ENCODE results near the gene NOS1AP. TPM values are rescaled to one million over a fixed set of nuclear protein-coding genes. Genes with fewer than 3 reads are reported as not detected.

NOS1AP gene
- total RNA-seq, 1 experiment from 2014 or later = 5.3 TPM

DNA sequence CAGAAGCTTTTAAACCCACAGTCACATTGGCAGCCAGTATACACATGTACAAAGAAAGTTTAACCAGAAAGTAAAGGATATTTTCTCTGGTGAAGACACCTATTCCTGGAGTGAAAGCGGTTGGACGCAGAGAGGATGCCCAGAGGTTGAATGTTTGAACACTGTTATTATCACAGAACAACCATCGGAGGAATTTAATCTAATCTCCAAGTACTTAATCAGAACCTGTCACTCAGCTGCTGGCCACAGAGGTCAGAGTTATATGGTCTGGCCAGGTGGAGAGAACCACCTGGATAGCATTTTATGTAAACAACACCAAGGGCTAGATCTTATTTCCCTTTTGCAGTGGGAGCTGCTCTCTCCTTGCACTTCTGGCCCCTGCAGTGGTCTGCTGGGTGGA is 277.8 kb downstream of the NOS1AP start:
- CTCF ChIA-PET = no interaction called here
- intact Hi-C loops (cut with micrococcal nuclease) = no loop called here

More for the DNA sequence above, 277.8 kb downstream of the NOS1AP start:
- Histone ChIP-seq H3K27ac (ENCODE audit: low read depth, low read length) (no peak overlapping the region), H3K27me3 (ENCODE audit: insufficient read depth, low read length) (no peaks in the 10 kb centered on the region), H2AFZ (ENCODE audit: low read depth, low read length, poor library complexity, severe bottlenecking) (no peak overlapping the region), H3K36me3 (ENCODE audit: control insufficient read depth in 1 of 2, insufficient read depth in 2 of 2, low read length in 2 of 2) (no peaks in the 10 kb centered on the region), H3K79me2 (ENCODE audit: insufficient read depth, low read length) (no peaks in the 10 kb centered on the region), H3K4me1 (ENCODE audit: control insufficient read depth in 1 of 2, insufficient read depth in 2 of 2, low read length in 2 of 2) (peaks cover 23 to 36% of the 10 kb centered on the region in 2 experiments), H3K9me2 (ENCODE audit: insufficient read depth) (no peaks in the 10 kb centered on the region), H3K4me3 (replicated peaks in 1 of 2; ENCODE audit: low read depth in 1 of 2, low read length in 2 of 2) (no peak overlapping the region), H3K9ac (ENCODE audit: low read length) (no peak overlapping the region), H3K4me2 (ENCODE audit: low read length) (no peak overlapping the region), H4K20me1 (ENCODE audit: insufficient read depth) (no peaks in the 10 kb centered on the region), H3K9me3 (ENCODE audit: control insufficient read depth in 1 of 2, insufficient read depth in 1 of 2, low read depth in 1 of 2, low read length in 2 of 2) (no peaks in the 10 kb centered on the region)
- POLR2A ChIA-PET = no interaction called here
- RAD21 ChIA-PET (ENCODE audit: low non-redundant PET in 1 of 2, low total read pairs in 2 of 2, uncharacterized antibody in 2 of 2, unreplicated experiment in 2 of 2) = no interaction called here
- DNase-seq (ENCODE audit: low read depth, low spot score) (no peak), ATAC-seq (no peak)
- BruUV-seq (replicated peaks) = no TSS peak
- TF ChIP-seq, protein P1, sequence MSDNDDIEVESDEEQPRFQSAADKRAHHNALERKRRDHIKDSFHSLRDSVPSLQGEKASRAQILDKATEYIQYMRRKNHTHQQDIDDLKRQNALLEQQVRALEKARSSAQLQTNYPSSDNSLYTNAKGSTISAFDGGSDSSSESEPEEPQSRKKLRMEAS (IDR thresholded peaks at IDR 0.05) = no peak
- TF ChIP-seq FOSL1 (IDR thresholded peaks at IDR 0.05; ENCODE audit: low read depth) (no peak), EGR1 (IDR thresholded peaks at IDR 0.05; ENCODE audit: low read depth) (no peak), CEBPB (IDR thresholded peaks at IDR 0.05; ENCODE audit: low read depth) (no peak), EZH2phosphoT487 (IDR thresholded peaks at IDR 0.05; ENCODE audit: borderline replicate concordance) (no peak), POLR2A (IDR thresholded peaks at IDR 0.05; ENCODE audit: borderline replicate concordance, extremely low read depth, insufficient read depth, insufficient read length) (no peak), ZFX (IDR thresholded peaks at IDR 0.05) (no peak), RAD21 (IDR thresholded peaks at IDR 0.05; ENCODE audit: low read depth) (no peak), JUND (IDR thresholded peaks at IDR 0.05) (no peak), SP1 (IDR thresholded peaks at IDR 0.05; ENCODE audit: low read depth) (no peak), ZNF274 (IDR thresholded peaks at IDR 0.05; ENCODE audit: low read depth, low read length) (no peak)
- TF ChIP-seq, protein P2, sequence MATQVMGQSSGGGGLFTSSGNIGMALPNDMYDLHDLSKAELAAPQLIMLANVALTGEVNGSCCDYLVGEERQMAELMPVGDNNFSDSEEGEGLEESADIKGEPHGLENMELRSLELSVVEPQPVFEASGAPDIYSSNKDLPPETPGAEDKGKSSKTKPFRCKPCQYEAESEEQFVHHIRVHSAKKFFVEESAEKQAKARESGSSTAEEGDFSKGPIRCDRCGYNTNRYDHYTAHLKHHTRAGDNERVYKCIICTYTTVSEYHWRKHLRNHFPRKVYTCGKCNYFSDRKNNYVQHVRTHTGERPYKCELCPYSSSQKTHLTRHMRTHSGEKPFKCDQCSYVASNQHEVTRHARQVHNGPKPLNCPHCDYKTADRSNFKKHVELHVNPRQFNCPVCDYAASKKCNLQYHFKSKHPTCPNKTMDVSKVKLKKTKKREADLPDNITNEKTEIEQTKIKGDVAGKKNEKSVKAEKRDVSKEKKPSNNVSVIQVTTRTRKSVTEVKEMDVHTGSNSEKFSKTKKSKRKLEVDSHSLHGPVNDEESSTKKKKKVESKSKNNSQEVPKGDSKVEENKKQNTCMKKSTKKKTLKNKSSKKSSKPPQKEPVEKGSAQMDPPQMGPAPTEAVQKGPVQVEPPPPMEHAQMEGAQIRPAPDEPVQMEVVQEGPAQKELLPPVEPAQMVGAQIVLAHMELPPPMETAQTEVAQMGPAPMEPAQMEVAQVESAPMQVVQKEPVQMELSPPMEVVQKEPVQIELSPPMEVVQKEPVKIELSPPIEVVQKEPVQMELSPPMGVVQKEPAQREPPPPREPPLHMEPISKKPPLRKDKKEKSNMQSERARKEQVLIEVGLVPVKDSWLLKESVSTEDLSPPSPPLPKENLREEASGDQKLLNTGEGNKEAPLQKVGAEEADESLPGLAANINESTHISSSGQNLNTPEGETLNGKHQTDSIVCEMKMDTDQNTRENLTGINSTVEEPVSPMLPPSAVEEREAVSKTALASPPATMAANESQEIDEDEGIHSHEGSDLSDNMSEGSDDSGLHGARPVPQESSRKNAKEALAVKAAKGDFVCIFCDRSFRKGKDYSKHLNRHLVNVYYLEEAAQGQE (IDR thresholded peaks at IDR 0.05; ENCODE audit: low read depth) = no peak
- TF ChIP-seq, protein P3, sequence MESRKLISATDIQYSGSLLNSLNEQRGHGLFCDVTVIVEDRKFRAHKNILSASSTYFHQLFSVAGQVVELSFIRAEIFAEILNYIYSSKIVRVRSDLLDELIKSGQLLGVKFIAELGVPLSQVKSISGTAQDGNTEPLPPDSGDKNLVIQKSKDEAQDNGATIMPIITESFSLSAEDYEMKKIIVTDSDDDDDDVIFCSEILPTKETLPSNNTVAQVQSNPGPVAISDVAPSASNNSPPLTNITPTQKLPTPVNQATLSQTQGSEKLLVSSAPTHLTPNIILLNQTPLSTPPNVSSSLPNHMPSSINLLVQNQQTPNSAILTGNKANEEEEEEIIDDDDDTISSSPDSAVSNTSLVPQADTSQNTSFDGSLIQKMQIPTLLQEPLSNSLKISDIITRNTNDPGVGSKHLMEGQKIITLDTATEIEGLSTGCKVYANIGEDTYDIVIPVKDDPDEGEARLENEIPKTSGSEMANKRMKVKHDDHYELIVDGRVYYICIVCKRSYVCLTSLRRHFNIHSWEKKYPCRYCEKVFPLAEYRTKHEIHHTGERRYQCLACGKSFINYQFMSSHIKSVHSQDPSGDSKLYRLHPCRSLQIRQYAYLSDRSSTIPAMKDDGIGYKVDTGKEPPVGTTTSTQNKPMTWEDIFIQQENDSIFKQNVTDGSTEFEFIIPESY (IDR thresholded peaks at IDR 0.05; ENCODE audit: extremely low read depth, insufficient replicate concordance, low read length) = no peak
